ENCODE measurements around the gene FTH1.

FTH1 gene

DNA sequence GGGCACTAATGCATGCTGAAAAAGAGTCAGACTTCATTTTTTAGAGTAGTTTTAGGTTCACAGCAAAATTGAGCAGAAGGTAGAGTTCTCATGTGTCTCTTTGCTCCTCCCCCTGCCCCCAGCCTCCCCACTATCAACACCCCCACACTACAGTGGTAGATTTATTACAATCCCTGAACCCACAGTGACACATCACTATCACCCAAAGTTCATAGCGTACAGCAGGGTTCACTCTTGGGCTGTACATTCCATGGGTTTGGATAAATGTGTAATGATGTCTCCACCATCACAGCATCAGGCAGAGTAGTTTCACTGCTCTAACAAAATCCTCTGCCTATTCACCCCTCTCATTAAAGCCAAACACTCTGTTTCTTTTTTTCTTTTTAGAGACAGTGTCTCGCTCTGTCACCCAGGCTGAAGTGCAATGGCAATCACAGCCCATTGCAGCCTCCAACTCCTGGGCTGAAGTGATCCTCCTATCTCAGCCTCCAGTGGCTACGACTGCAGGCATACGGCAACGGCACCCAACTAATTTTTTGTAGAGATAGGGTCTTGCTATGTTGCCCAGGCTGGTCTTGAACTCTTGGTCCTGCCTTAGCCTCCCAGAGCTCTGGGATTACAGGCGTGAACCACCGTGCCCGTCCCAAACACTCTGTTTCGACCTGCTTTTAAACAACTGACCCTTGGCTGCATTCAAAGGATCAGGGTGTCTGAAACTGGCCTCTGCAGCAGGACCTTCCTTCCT, 13.2 kb downstream of the FTH1 start:
- peak in 1 of 2 experiments; percentile 41 for DNase-seq
- TF ChIP-seq GATA1 (IDR thresholded peaks at IDR 0.05; ENCODE audit: low read depth, low read length) = no peak
- no peak for TF ChIP-seq POLR2A (IDR thresholded peaks at IDR 0.05; ENCODE audit: low read length)

DNA sequence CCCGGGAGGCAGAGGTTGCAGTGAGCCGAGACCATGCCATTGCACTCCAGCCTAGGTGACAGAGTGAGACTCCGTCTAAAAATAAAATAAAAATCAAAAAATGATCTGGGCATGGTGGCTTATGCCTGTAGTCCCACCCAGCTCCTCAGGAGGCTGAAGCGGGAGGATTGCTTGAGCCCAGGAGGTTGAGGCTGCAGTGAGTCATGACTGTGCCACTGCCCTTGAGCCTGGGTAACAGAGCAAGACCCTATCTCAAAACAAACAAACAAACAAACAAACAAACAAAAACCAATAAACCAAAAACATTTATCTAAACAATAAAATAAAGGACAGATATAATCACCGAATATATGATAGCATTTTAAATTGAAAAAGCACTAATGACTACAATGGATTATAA, 13.8 kb downstream of the FTH1 start:
- DNase-seq = peak in 1 of 2 experiments; percentile 53

DNA sequence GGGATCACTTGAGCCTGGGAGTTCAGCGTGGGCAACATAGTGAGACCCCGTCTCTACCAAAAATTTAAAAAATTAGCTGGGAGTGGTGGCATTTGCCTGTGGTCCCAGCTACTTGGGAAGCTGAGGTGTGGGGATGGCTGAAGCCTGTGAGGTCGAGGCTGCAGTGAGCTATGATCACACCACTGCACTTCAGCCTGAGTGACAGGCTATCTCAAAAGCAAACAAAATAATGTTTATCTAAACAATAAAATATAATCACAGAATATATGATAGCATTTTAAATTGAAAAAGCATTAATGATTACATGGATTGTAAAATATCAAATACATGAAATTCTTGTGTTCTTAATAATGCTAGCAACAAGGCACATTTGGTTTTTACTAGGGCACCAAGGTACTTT, 14.6 kb downstream of the FTH1 start:
- TF ChIP-seq POLR2A (IDR thresholded peaks at IDR 0.05; ENCODE audit: low read length) (no peak), GATA1 (IDR thresholded peaks at IDR 0.05; ENCODE audit: low read depth, low read length) (no peak)
- no peak for DNase-seq

DNA sequence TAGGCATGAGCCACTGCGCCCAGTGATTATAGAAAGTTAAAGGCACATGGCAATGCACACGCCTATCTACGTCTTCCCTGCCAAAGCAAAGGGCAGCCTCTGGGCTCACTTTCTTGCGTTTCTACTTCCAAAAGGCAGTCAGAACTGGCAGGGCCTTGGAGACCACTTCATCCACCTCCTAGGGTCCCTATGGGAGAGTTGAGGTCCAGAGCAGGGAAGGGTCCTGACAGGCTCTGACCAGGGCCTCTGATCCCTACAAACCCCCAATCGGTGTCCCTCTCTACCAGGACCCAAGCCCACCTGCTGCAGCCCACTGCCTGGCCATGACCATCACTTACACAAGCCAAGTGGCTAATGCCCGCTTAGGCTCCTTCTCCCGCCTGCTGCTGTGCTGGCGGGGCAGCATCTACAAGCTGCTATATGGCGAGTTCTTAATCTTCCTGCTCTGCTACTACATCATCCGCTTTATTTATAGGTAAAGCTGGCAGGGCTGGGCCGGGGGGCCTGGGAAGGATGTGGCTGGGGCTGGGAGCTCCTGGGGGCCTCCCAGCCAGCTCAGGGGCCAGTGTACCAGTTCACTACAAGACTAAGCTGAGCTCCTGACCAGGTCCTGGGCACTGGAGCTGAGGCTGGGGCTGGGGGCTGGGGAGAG, 15.8 kb downstream of the FTH1 start:
- DNase-seq = no peak
- TF ChIP-seq GATA1 (IDR thresholded peaks at IDR 0.05; ENCODE audit: low read depth, low read length) (no peak), POLR2A (IDR thresholded peaks at IDR 0.05; ENCODE audit: low read length) (no peak)

DNA sequence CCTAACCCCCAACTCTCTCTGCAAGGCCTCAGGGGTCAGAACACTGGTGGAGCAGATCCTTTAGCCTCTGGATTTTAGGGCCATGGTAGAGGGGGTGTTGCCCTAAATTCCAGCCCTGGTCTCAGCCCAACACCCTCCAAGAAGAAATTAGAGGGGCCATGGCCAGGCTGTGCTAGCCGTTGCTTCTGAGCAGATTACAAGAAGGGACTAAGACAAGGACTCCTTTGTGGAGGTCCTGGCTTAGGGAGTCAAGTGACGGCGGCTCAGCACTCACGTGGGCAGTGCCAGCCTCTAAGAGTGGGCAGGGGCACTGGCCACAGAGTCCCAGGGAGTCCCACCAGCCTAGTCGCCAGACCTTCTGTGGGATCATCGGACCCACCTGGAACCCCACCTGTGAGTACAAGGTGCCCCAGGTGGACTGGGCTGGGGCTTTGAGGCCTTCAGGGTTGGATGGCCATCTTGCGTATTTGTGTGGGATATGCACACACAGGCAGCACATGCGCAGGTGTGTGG, 17.3 kb downstream of the FTH1 start, which contains the start of gene BEST1:
TSS of gene BEST1 (plus strand) at position 317 of the 513 bp plus-strand sequence. CDS start 1,456 bp downstream, outside the sequence.
- no peak for TF ChIP-seq POLR2A (IDR thresholded peaks at IDR 0.05; ENCODE audit: low read length)
- no peak for TF ChIP-seq GATA1 (IDR thresholded peaks at IDR 0.05; ENCODE audit: low read depth, low read length)
- no peak for DNase-seq

DNA sequence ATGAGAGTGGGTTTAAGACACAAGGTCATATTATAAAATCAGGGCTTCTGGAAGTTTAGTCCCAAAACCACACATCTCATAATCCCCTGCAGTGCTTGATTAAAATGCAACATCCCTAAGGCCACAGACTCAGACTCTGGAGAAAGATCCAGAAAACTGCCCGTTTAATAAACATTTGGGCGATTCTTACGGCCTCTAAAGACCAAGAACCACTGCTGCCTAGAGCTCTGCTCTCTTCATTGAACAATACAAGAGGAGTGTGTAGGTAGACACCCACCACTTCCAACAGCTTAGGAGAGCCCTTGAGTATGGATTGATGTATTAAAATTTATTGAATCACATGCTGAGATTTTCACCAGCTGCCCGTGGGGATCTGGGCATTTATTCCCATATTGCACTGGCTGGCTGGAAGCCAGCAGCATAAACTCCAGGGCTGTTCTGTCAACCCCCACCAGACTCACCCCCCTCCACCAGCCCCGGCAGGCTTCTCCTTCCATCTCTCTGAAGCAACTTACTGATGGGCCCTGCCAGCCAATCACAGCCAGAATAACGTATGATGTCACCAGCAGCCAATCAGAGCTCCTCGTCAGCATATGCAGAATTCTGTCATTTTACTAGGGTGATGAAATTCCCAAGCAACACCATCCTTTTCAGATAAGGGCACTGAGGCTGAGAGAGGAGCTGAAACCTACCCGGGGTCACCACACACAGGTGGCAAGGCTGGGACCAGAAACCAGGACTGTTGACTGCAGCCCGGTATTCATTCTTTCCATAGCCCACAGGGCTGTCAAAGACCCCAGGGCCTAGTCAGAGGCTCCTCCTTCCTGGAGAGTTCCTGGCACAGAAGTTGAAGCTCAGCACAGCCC, 18.0 kb downstream of the FTH1 start:
- TF ChIP-seq POLR2A (IDR thresholded peaks at IDR 0.05; ENCODE audit: low read length) (peak; percentile 78), GATA1 (IDR thresholded peaks at IDR 0.05; ENCODE audit: low read depth, low read length) (no peak)
- peak; percentile 94 to 98 for DNase-seq

DNA sequence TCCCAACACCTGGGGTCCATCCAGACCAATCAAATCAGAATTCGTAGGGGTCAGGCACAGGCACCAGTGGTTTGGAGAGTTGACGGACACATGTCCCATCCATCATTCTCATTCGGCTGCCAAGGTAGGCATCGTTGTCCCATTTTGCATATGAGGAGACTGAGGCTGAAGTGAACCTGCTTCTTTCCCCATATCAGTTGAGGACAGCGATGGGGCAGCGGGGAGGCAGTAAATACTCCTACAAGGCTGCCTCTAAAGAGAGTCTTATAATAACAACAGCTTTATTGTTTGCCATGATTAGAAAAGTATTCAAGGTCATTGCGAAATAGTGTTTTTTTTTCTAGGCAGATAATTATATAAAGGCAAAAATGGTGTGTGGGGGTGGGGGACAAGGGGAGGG, 18.9 kb downstream of the FTH1 start:
- DNase-seq = no peak

DNA sequence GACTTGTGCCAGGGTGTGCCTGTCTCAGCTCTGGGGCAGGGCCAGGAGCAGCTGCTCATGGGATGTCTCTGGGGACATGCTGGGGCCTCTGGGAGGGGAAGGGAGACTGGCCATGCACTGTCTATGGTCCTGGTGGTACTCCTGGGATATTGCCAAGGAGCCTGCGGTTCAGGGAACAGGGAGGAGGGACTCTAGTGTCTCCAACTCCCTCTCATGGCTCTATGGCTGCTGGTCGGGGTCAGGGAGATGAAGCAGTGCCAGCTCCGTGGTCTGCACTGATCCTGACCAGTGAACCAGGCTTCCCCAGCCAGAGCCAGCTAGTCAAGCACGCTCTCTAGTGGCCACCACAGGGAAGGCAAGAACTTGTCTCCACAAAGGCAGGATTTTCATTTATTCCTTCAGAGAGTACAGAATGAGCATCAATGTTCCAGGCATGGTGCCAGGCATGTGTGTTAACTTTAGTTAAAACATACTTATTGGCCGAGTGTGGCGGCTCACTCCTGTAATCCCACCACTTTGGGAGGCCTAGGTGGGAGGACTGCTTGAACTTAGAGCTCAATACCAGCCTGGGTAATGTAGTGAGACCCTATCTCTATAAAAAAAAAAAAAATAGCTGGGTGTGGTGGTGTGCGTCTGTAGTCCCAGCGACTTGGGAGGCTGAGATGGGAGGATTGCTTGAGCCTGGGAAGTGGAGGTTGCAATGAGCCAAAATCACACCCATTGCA, 19.8 kb downstream of the FTH1 start:
- TF ChIP-seq POLR2A (IDR thresholded peaks at IDR 0.05; ENCODE audit: low read length) (no peak), GATA1 (IDR thresholded peaks at IDR 0.05; ENCODE audit: low read depth, low read length) (no peak)
- peak; percentile 85 to 93 for DNase-seq

More for the DNA sequence above, 18.9 kb downstream of the FTH1 start:
- no peak for TF ChIP-seq GATA1 (IDR thresholded peaks at IDR 0.05; ENCODE audit: low read depth, low read length)
- TF ChIP-seq POLR2A (IDR thresholded peaks at IDR 0.05; ENCODE audit: low read length) = no peak

DNA sequence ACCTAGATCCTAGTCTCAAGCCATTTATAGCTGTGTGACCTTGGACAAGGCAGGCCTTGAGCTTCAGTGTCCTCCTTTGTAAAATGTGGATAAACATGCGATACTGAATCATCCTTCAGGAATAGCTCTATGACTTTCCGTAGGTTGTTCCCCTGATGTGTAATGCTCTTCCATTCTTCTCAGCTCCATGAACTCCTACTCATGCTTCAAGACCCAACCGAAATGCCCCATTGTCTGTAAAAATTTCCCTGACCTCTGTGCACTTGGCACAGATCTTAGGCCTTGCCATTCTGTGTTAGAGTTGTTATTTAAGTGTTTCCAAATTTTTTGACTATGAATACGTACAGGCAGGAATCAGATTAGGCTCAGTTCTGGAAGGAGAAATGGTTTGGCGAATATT, 20.5 kb downstream of the FTH1 start:
- no peak for DNase-seq
- TF ChIP-seq GATA1 (IDR thresholded peaks at IDR 0.05; ENCODE audit: low read depth, low read length) (no peak), POLR2A (IDR thresholded peaks at IDR 0.05; ENCODE audit: low read length) (no peak)

DNA sequence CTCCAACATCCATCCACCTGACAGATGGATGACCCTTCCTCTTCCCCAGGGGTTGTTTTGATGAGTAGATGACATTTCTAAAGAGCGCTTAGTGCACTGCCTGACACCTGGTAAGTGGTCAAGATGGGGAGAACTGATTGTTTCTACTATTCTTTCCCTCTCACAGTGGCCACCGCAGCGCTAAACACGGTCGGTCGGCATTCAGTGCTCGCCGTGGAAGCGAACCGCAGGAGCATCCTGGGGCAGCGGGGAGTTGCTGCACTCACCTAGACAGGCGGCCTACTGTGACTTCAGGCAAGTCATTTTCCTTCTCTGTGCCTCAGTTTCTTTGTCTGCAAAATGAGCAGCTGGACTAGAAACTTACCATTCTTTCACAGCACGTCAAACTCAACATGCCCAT, 22.2 kb downstream of the FTH1 start:
- DNase-seq = no peak

DNA sequence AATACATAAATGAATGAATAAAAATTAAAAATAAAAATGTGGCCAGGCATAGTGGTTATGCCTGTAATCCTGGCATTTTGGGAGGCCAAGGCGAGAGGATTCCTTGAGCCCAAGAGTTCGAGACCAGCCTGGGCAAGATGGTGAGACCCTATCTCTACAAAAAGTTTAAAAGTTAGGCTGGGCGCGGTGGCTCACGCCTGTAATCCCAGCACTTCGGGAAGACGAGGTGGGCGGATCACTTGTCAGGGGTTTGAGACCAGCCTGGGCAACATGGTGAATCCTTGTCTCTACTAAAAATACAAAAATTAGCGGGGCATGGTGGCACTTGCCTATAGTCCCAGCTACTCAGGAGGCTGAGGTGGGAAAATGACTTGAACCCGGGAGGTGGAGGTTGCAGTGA, 27.0 kb downstream of the FTH1 start:
- no peak for DNase-seq
- TF ChIP-seq GATA1 (IDR thresholded peaks at IDR 0.05; ENCODE audit: low read depth, low read length) = no peak
- no peak for TF ChIP-seq POLR2A (IDR thresholded peaks at IDR 0.05; ENCODE audit: low read length)

More for the DNA sequence above, 22.2 kb downstream of the FTH1 start:
- no peak for TF ChIP-seq GATA1 (IDR thresholded peaks at IDR 0.05; ENCODE audit: low read depth, low read length)
- TF ChIP-seq POLR2A (IDR thresholded peaks at IDR 0.05; ENCODE audit: low read length) = no peak

DNA sequence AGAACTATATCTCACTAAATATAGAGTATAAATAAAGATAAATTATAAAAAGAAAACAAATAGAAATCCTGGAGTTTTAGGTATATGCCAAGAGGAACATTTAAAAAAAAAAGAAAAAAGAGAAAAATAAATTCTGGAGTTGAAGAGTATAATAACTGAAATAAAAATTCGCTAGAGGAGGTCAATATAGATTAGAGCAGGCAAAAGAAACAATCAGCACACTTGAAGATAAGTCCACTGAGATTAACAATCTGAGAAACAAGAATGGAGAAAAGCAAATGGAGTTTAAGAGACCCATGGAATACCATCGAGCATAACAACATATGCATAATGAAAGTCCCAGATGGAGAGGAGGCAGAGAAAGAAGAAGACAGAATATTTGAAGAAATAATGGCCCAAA, 31.6 kb downstream of the FTH1 start:
- no peak for DNase-seq
- TF ChIP-seq POLR2A (IDR thresholded peaks at IDR 0.05; ENCODE audit: low read length) (no peak), GATA1 (IDR thresholded peaks at IDR 0.05; ENCODE audit: low read depth, low read length) (no peak)

DNA sequence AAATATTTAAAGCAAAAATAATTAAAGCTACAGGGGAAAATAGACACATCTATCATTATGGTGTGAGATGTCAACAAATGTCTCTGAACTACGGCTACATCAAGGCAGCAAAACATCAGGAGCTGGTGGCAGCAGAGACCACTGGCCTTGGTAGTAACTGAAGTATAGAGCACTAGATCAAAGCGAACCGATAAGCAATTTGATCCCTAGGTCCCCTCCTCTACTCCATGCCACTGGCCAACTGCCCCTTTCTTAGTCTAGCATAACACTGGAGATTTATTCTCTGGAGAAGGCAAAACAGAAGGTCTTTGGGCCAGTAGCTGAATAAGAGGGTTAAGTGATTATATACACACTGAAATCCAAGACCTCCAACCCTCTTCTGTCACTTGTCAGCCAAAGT, 36.5 kb downstream of the FTH1 start:
- no peak for DNase-seq
- no peak for TF ChIP-seq GATA1 (IDR thresholded peaks at IDR 0.05; ENCODE audit: low read depth, low read length)
- TF ChIP-seq POLR2A (IDR thresholded peaks at IDR 0.05; ENCODE audit: low read length) = no peak
